ENCODE results near the gene SLC17A8.

The SLC17A8 gene

GRCh38 chr12:100359822-100360221 is 2.9 kb downstream of the SLC17A8 start:
- TF ChIP-seq CTCF (IDR thresholded peaks at IDR 0.05), result no peak

GRCh38 chr12:100360450-100360849 is 3.6 kb downstream of the SLC17A8 start:
- no peak for TF ChIP-seq CTCF (IDR thresholded peaks at IDR 0.05)

- TF ChIP-seq CTCF (IDR thresholded peaks at IDR 0.05), result no peak
These were observed 7.5 kb downstream of the SLC17A8 start for GRCh38 chr12:100364324-100364723.

DNA sequence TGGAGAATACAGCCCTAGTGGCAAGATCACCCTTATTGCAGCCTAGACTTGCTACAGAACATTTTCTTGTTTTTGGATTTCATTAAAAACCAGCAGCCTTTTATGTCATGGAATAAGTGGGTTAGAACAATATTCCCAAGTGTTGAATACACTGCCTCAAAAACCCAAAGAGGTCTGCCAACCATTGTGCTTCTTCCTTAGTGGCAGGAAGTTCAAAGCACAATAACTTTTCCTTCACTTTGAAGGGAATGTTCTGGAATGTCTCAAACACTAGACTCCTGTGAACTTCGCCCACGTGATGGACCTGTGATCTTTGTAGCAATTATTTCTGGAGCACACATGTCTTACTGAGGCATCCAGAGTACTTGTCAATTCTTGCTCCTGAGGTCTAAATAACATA is 8.5 kb downstream of the SLC17A8 start:
- no peak for TF ChIP-seq CTCF (IDR thresholded peaks at IDR 0.05)

DNA sequence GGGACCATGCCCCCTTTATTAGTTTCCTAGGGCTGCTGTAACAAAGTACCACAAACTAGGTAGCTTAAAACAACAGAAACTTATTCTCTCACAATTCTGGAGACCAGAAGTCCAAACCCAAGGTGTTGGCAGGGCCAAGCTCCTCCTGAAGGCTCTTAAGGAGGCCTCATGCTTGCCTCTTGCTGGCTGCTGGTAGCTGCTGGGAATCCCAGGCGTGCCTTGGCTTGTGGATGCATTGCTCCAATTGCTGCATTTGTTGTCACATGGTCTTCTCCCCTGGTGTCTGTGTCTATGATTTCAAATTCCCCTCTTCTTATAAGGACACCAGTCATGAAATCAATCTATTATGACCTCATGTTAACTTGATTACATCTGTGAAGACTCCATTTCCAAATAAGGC is 11.2 kb downstream of the SLC17A8 start:
- no peak for TF ChIP-seq CTCF (IDR thresholded peaks at IDR 0.05)

DNA sequence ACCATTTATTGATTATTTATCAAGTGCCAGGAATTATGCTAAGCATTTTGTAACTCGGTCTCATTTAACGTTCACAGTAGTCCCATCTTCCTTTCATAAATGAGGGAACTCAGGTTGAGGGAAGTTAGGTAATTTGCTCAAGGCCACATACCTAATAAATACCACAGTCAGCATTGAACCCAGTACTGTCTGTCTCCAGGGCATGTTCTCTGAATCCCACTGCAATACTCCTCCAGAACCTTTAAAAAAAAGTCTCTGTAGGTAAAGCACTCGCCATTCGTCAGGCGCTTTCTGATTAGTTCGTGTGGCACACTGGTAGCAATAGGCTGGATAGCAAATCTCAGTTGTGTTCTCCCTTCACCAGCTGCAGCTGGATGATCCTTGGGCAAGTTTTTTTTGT is 14.3 kb downstream of the SLC17A8 start:
- TF ChIP-seq CTCF (IDR thresholded peaks at IDR 0.05), result no peak

DNA sequence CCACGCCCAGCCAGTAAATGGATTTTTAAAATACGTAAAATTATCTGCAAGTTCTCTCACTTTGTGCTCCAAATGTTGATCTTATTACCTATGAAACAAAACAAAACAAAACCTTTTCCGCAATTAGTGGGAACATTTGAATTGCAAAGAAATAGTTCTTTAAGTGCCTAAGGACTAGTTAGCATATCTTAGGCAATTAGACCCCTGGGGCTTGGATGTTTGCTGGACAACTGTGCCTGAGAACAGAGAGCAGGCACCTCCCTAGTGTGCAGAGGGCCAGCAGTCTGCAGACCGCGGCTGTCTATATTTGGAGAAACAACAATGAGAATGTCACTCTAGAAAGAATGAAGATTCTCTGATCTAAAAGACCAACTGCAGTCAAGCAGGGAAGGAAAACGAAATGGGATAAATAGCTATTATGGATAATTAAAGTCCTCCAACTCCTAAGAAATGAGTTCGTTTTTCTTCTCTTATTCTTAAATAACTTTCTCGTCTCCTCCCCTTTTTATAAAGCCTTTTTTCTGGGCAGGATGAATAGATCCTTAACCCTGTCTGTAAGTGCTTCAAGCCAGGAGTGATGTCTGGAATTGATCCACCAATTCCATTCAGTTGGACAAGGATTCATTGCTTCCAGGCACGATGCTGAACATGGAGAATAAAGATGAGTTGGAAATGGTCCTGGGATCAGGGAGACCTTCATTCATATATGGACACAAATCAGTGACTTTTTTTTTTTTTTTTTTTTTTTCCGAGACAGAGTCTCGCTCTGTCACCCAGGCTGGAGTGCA is 16.2 kb downstream of the SLC17A8 start:
- no peak for TF ChIP-seq CTCF (IDR thresholded peaks at IDR 0.05)
